SK-N-MC (cell line): Measurements from ENCODE around the gene KRT6A.

ENCODE experiments used
- DNase-seq: peaks from one replicate; pipeline ENCODE4 v3.0.0-alpha.2; 2011; ENCODE audit warnings: low read depth, low spot score
- H3K27ac ChIP-seq: fragments of 200-600 bp; sonication (generic); 2 replicates; pipeline ENCODE4 v1.5.1; 2016; ENCODE audit warnings: mixed run types
- H3K36me3 ChIP-seq: fragments of 200-600 bp; sonication (generic); 2 replicates; pipeline ENCODE4 v1.6.1; 2017; ENCODE audit warnings: antibody characterized with exemption, low read length, mixed read lengths; ENCODE audit not compliant: insufficient read depth
- H3K4me3 ChIP-seq: fragments of 200-600 bp; sonication (generic); 2 replicates; pipeline ENCODE4 v1.5.1; 2016
- H3K9ac ChIP-seq: fragments of 200-600 bp; sonication (generic); 2 replicates; pipeline ENCODE4 v1.8.0; 2017; ENCODE audit warnings: mixed run types, mixed read lengths; ENCODE audit not compliant: insufficient read length
- H3K9me3 ChIP-seq: fragments of 200-600 bp; sonication (generic); 2 replicates; pipeline ENCODE4 v1.6.1; 2017; ENCODE audit warnings: low read depth, mild to moderate bottlenecking, antibody characterized with exemption, low read length, moderate library complexity, mixed read lengths
- EZH2 ChIP-seq: fragments of 200-600 bp; sonication (generic); IDR thresholded peaks from one replicate; pipeline ENCODE4 v1.6.1; 2017; ENCODE audit warnings: antibody characterized with exemption
- FOXP2 ChIP-seq: optimal IDR thresholded peaks from 2 replicates; pipeline ENCODE3; 2011; ENCODE audit warnings: mild to moderate bottlenecking, moderate library complexity; ENCODE audit not compliant: insufficient read depth; ENCODE audit errors: extremely low read length, control extremely low read depth
- POLR2AphosphoS5 ChIP-seq: IDR thresholded peaks from 2 replicates; pipeline ENCODE4 v1.6.1; 2012; ENCODE audit warnings: mild to moderate bottlenecking, low read depth, low read length, borderline replicate concordance

The KRT6A gene

GRCh38 chr12:52521175-52521567, 28.1 kb upstream of the KRT6A start:
- TF ChIP-seq POLR2AphosphoS5 (no peak), FOXP2 (no peak), EZH2 (no peak)
- Histone ChIP-seq H3K27ac (no peak overlapping the region), H3K4me3 (no peak overlapping the region), H3K9me3 (no peaks in the 10 kb centered on the region), H3K9ac (no peak overlapping the region), H3K36me3 (no peaks in the 10 kb centered on the region)
- DNase-seq: no peak

GRCh38 chr12:52519826-52520662, 27.0 kb upstream of the KRT6A start, which contains the start of gene KRT5:
Gene KRT5, minus strand, starts transcription at chr12:52520394. Its CDS starts 98 bp downstream, at chr12:52520296.
- no peak within 1 kb of the TSS for H3K27ac ChIP-seq
- H3K4me3 ChIP-seq: no peak within 1 kb of the TSS
- no peaks in the 10 kb centered on the region for H3K36me3 ChIP-seq
- H3K9ac ChIP-seq: no peak within 1 kb of the TSS
- H3K9me3 ChIP-seq: no peaks in the 10 kb centered on the region
- no peak for DNase-seq
- TF ChIP-seq POLR2AphosphoS5 (no peak), FOXP2 (no peak), EZH2 (no peak)

- Histone ChIP-seq H3K9ac (no peak overlapping the region), H3K4me3 (no peak overlapping the region), H3K36me3 (no peaks in the 10 kb centered on the region), H3K9me3 (no peaks in the 10 kb centered on the region), H3K27ac (no peak overlapping the region)
- DNase-seq: no peak
- TF ChIP-seq EZH2 (no peak), POLR2AphosphoS5 (no peak), FOXP2 (no peak)
Measured at GRCh38 chr12:52519387-52519703, 26.3 kb upstream of the KRT6A start.

- Histone ChIP-seq H3K9me3 (no peaks in the 10 kb centered on the region), H3K27ac (no peak overlapping the region), H3K4me3 (no peak overlapping the region), H3K36me3 (no peaks in the 10 kb centered on the region), H3K9ac (no peak overlapping the region)
- no peak for DNase-seq
- TF ChIP-seq POLR2AphosphoS5 (no peak), EZH2 (no peak), FOXP2 (no peak)
Measured at GRCh38 chr12:52518574-52519386, 25.7 kb upstream of the KRT6A start.

DNA sequence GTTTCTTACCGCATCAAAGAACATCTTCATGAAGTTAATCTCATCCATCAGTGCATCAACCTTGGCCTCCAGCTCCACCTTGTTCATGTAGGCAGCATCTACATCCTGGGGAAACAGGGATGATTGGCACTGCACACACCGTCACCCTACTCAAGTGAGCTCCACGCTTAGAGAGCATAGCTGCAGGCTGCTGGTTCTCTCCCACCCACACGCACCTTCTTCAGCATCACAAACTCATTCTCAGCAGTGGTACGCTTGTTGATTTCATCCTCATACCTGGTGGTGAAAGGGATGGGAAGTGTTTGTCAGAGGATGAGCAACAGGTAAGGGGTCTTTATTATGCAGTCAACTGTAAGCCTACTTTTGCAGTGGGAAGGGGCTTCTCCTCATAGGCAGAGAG, 24.8 kb upstream of the KRT6A start:
- DNase-seq: no peak
- TF ChIP-seq POLR2AphosphoS5 (no peak), EZH2 (no peak), FOXP2 (no peak)
- Histone ChIP-seq H3K4me3 (no peak overlapping the region), H3K9me3 (no peaks in the 10 kb centered on the region), H3K36me3 (no peaks in the 10 kb centered on the region), H3K27ac (no peak overlapping the region), H3K9ac (no peak overlapping the region)

GRCh38 chr12:52517005-52517835, 24.2 kb upstream of the KRT6A start:
- no peak for DNase-seq
- Histone ChIP-seq H3K27ac (no peak overlapping the region), H3K36me3 (no peaks in the 10 kb centered on the region), H3K9me3 (no peaks in the 10 kb centered on the region), H3K4me3 (no peak overlapping the region), H3K9ac (no peak overlapping the region)
- TF ChIP-seq FOXP2 (no peak), EZH2 (no peak), POLR2AphosphoS5 (no peak)

- Histone ChIP-seq H3K36me3 (no peaks in the 10 kb centered on the region), H3K9ac (no peak overlapping the region), H3K27ac (no peak overlapping the region), H3K4me3 (no peak overlapping the region), H3K9me3 (no peaks in the 10 kb centered on the region)
- TF ChIP-seq EZH2 (no peak), FOXP2 (no peak), POLR2AphosphoS5 (no peak)
- DNase-seq: no peak
Measured at GRCh38 chr12:52515927-52516831, 23.1 kb upstream of the KRT6A start.

GRCh38 chr12:52515319-52515646, 22.2 kb upstream of the KRT6A start:
- Histone ChIP-seq H3K36me3 (no peaks in the 10 kb centered on the region), H3K27ac (no peak overlapping the region), H3K4me3 (no peak overlapping the region), H3K9me3 (no peaks in the 10 kb centered on the region), H3K9ac (no peak overlapping the region)
- DNase-seq: no peak
- TF ChIP-seq EZH2 (no peak), POLR2AphosphoS5 (no peak)
